GM12874 (cell line): ENCODE results near the gene BBX.

Experiments
- TF ChIP-seq, protein P1 (sequence below): IDR thresholded peaks from 2 replicates; pipeline ENCODE4 v1.5.1; 2011; ENCODE audit warnings: low read depth, mild to moderate bottlenecking, control low read depth, low read length, moderate library complexity; ENCODE audit not compliant: insufficient read depth

BBX gene

DNA sequence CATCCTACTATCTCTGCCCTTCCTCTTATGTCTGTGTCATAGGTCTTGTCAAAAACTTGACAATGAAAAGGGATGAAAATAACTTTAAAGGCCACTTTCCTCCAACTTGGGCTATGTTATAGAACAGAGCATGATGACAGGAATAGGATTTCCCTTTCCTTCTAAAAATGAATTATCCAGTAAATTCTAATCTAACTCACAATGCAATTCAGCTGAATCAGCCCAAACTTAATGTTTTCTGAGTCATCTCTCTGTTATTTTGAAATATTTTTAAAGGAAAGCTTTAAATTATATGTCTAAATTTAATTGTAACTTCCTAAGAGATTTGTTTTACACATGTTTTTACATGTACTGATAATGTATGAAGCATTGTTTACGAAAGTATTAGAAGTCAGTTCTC, 258.5 kb downstream of the BBX start:
- TF ChIP-seq, protein P1, sequence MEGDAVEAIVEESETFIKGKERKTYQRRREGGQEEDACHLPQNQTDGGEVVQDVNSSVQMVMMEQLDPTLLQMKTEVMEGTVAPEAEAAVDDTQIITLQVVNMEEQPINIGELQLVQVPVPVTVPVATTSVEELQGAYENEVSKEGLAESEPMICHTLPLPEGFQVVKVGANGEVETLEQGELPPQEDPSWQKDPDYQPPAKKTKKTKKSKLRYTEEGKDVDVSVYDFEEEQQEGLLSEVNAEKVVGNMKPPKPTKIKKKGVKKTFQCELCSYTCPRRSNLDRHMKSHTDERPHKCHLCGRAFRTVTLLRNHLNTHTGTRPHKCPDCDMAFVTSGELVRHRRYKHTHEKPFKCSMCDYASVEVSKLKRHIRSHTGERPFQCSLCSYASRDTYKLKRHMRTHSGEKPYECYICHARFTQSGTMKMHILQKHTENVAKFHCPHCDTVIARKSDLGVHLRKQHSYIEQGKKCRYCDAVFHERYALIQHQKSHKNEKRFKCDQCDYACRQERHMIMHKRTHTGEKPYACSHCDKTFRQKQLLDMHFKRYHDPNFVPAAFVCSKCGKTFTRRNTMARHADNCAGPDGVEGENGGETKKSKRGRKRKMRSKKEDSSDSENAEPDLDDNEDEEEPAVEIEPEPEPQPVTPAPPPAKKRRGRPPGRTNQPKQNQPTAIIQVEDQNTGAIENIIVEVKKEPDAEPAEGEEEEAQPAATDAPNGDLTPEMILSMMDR: no peak

DNA sequence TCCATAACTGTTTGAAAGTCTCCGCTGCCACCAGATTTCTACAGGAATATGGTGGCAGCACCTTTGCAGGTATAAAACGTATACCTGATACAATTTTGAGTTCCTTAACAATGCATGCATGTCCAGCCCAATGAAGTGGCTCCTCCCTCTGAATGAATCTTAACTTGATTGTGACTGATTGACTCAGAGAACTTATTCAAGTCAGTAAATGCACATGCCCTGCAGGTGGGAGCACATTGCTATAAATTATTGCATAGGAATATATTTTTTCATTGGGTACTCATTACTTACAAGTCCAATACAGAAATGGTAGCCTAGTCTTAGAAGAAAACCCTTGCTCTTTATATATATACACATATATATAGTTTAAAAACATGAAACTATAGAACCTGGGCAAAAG, 259.3 kb downstream of the BBX start:
- TF ChIP-seq, protein P1: no peak

DNA sequence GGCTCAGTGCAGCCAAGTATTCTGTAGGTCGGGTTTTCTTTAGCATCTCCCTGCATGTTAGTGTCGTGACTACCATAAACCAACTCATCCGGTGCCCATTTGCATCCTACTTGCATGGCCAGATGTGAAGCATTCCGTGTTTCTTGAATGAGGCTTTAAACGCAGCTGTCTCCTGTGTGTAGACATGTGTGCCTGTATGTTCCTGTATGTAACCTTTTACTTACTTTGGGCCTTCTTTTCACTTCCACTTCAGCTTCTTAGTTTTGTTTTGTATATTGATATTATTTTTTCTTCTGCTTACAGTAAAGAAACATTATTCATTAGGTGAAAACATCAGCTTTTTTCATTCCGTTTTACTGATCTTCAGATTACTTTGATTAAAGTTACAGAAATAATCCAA, 267.9 kb downstream of the BBX start:
- TF ChIP-seq, protein P1: no peak

DNA sequence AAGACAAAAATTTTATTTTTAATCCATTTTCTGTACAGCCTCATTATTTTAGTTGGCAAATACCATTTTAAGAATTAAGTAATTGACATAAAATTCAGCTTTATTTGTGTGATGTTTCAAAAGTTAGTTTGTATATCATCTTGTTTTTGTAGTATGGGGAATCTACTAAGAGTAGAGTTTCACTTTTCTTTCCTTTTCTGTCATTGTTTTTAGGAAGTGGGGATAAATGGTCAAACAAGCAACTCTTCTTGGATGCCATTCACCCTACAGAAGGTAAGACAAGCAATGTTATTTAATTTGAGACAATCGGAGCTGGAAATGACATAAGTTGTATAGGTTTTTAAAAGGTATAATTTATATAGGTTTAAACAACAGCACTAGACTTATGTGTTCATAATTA, 268.3 kb downstream of the BBX start:
- TF ChIP-seq, protein P1: no peak

DNA sequence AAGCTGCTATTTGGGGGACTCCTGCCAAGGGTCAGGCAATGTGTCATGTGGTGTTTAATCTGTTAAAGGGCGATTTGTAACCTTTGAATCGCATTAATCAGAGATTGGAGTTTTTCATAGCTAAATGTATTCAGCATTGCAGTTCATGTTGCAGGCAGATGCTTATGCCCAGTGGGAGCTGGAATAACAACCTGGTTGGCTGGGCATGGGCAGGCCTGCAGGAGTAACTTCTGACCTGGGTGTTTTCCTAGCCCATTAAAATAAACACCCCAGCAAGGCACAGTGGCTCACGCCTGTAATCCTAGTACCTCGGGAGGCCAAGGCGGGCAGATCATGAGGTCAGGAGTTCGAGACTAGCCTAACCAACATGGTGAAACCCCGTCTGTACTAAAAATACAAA, 268.7 kb downstream of the BBX start:
- TF ChIP-seq, protein P1: no peak

DNA sequence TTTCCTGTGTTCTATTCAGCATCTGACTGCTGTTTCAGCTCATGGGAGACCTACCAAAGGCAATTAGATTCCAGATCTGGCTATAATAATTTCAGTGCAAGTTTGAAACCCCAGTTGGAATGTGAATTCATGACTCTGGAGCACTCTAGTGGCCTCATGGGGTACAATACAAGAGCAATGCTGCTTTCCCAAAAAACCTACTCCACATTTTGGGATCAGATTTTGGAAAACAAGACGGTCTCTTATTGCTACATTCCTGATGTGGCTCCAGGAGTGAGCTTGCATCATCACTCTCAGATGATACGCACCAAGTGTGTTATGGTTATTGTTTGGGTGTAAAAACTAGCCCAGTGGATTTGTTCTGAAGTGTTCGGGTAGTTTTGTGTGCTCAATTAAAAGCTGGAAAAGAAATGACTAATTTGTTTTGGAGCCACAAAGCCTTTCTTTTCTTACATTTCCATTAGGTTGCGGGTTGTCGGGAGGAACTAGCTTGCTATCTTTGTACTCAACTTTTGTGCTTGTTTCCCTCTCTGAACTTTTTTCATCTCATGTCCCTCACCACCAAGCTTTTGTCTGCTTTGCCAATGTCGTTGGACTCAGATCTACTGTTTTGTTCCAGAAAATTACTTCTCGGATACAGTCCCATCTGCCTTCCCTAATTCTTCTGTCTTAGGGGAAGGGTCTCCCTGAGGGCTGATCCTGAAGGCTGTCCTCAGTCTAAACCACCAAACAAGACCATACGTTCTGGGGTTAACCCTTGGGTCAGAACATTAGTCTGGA, 272.1 kb downstream of the BBX start:
- TF ChIP-seq, protein P1: no peak

DNA sequence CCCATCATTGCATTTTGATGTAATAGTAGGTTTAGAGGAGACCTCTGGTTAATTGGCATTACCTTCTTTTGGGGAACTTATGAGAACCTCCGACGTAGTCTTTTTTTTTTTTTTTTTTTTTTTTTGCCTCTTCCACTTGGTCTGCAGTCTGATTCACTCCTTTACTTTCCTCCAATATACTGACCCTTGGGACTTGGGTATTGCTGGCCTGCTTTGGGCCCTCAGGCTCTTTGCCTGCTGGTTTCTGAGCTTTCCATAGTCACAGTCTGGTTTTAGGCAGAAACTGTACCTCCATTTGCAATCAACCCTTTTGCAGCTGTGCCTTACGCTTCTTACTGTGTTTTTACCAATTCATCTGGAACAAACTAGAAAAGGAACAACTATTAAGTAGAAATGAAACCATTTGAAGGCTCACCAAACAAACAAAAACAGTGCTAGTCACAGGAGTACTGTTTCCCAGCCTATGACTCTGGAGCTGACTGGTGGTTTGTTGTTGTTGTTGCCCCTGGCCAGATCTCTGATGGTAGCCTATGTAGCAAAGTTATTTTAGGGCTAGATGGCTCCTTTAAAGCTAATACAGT, 272.8 kb downstream of the BBX start:
- TF ChIP-seq, protein P1: no peak
